Muscle layer of colon (tissue), 2 donors: Measurements from ENCODE around the gene BICRAL.
"Not testable (repeated sequence)": the region's sequence is repeated elsewhere in the genome, so short reads cannot be mapped to it uniquely, and the experiment has no call there.

Experiments
- H3K27ac ChIP-seq: one replicate; pipeline ENCODE4 v1.7.0; 2013; ENCODE audit warnings: low read depth, mild to moderate bottlenecking, low read length, moderate library complexity
- H3K27me3 ChIP-seq, 2 donors: one replicate each; pipeline ENCODE4 v1.7.0; 2013; ENCODE audit warnings: low read length in 2 of 2, mild to moderate bottlenecking in 2 of 2; ENCODE audit not compliant: insufficient read depth in 2 of 2, control insufficient read depth in 1 of 2
- H3K36me3 ChIP-seq: one replicate; pipeline ENCODE4 v1.7.0; 2013; ENCODE audit warnings: mild to moderate bottlenecking, low read length; ENCODE audit not compliant: insufficient read depth
- H3K4me1 ChIP-seq: one replicate; pipeline ENCODE4 v1.7.0; 2013; ENCODE audit warnings: mild to moderate bottlenecking, low read length; ENCODE audit not compliant: insufficient read depth
- H3K4me3 ChIP-seq, 2 donors: one replicate each; pipeline ENCODE4 v1.7.0; 2013; ENCODE audit warnings: low read length in 2 of 2, low read depth in 1 of 2, mild to moderate bottlenecking in 1 of 2, moderate library complexity in 1 of 2
- H3K9ac ChIP-seq: one replicate; pipeline ENCODE4 v1.7.0; 2013; ENCODE audit warnings: low read length
- H3K9me3 ChIP-seq: one replicate; pipeline ENCODE4 v1.7.0; 2013; ENCODE audit warnings: mild to moderate bottlenecking, low read length
- donor health status: abdominal sarcoma.
- donor health status: Adenocarcinoma of cecum.

Gene BICRAL

GRCh38 chr6:42769836-42770235 lies 12.0 kb upstream of the BICRAL start:
- no peak overlapping the region for H3K9ac ChIP-seq
- H3K4me1 ChIP-seq: no peaks in the 10 kb centered on the region

GRCh38 chr6:42771741-42772100 lies 10.1 kb upstream of the BICRAL start:
- H3K36me3 ChIP-seq: no peaks in the 10 kb centered on the region
- no peak overlapping the region for H3K4me3 ChIP-seq
- no peaks in the 10 kb centered on the region for H3K27me3 ChIP-seq
- H3K27ac ChIP-seq: no peak overlapping the region
- H3K9me3 ChIP-seq: no peaks in the 10 kb centered on the region
- H3K9ac ChIP-seq: no peak overlapping the region
- no peaks in the 10 kb centered on the region for H3K4me1 ChIP-seq

More at GRCh38 chr6:42769836-42770235, 12.0 kb upstream of the BICRAL start:
- Histone ChIP-seq H3K27me3 (no peaks in the 10 kb centered on the region), H3K27ac (no peak overlapping the region), H3K9me3 (no peaks in the 10 kb centered on the region), H3K4me3 (no peak overlapping the region), H3K36me3 (no peaks in the 10 kb centered on the region)

GRCh38 chr6:42774201-42774600 lies 7.7 kb upstream of the BICRAL start:
- no peaks in the 10 kb centered on the region for H3K4me1 ChIP-seq
- H3K9me3 ChIP-seq: no peaks in the 10 kb centered on the region
- H3K27ac ChIP-seq: no peak overlapping the region
- no peak overlapping the region for H3K9ac ChIP-seq
- H3K36me3 ChIP-seq: no peaks in the 10 kb centered on the region
- H3K27me3 ChIP-seq: no peaks in the 10 kb centered on the region
- H3K4me3 ChIP-seq: no peak overlapping the region

GRCh38 chr6:42774821-42775487 lies 6.9 kb upstream of the BICRAL start:
- H3K4me1 ChIP-seq, H3K36me3 ChIP-seq, H3K9ac ChIP-seq, H3K9me3 ChIP-seq, H3K27ac ChIP-seq, H3K4me3 ChIP-seq, H3K27me3 ChIP-seq: not testable (repeated sequence)

- H3K9ac ChIP-seq: no peak overlapping the region
- no peak overlapping the region for H3K27ac ChIP-seq
- no peaks in the 10 kb centered on the region for H3K9me3 ChIP-seq
- no peaks in the 10 kb centered on the region for H3K36me3 ChIP-seq
- peaks cover 9% of the 10 kb centered on the region for H3K4me1 ChIP-seq
- H3K4me3 ChIP-seq: no peak overlapping the region
- H3K27me3 ChIP-seq: no peaks in the 10 kb centered on the region
Observed at GRCh38 chr6:42777126-42777822, 4.6 kb upstream of the BICRAL start.

GRCh38 chr6:42778122-42778521 lies 3.7 kb upstream of the BICRAL start:
- Histone ChIP-seq H3K36me3 (no peaks in the 10 kb centered on the region), H3K4me1 (peaks cover 9% of the 10 kb centered on the region), H3K9me3 (no peaks in the 10 kb centered on the region), H3K4me3 (no peak overlapping the region), H3K27me3 (no peaks in the 10 kb centered on the region), H3K9ac (no peak overlapping the region), H3K27ac (no peak overlapping the region)

- no peak overlapping the region for H3K4me3 ChIP-seq
- H3K9ac ChIP-seq: no peak overlapping the region
- H3K27me3 ChIP-seq: no peaks in the 10 kb centered on the region
- H3K4me1 ChIP-seq: peaks cover 9% of the 10 kb centered on the region
- H3K36me3 ChIP-seq: no peaks in the 10 kb centered on the region
- no peaks in the 10 kb centered on the region for H3K9me3 ChIP-seq
- no peak overlapping the region for H3K27ac ChIP-seq
Observed at GRCh38 chr6:42779521-42779920, 2.3 kb upstream of the BICRAL start.

GRCh38 chr6:42781546-42781795 lies 381 bp upstream of the BICRAL start:
- no peaks in the 10 kb centered on the region for H3K9me3 ChIP-seq
- H3K9ac ChIP-seq: no peak overlapping the region
- no peaks in the 10 kb centered on the region for H3K27me3 ChIP-seq
- H3K4me3 ChIP-seq: peak overlapping the region in 1 of 2 donors; percentile 58
- peaks cover 25% of the 10 kb centered on the region for H3K4me1 ChIP-seq
- no peak overlapping the region for H3K27ac ChIP-seq
- H3K36me3 ChIP-seq: no peaks in the 10 kb centered on the region

GRCh38 chr6:42782689-42783176 lies 881 bp downstream of the BICRAL start:
- Histone ChIP-seq H3K9me3 (no peaks in the 10 kb centered on the region), H3K36me3 (no peaks in the 10 kb centered on the region), H3K9ac (peak overlapping the region; percentile 99), H3K4me3 (peak overlapping the region; percentile 81 to 87), H3K4me1 (peaks cover 37% of the 10 kb centered on the region), H3K27me3 (no peaks in the 10 kb centered on the region), H3K27ac (peak overlapping the region; percentile 98)

GRCh38 chr6:42783177-42783875 lies 1.5 kb downstream of the BICRAL start:
- no peaks in the 10 kb centered on the region for H3K9me3 ChIP-seq
- peak overlapping the region; percentile 98 for H3K27ac ChIP-seq
- peak overlapping the region; percentile 81 to 87 for H3K4me3 ChIP-seq
- peaks cover 1% of the 10 kb centered on the region for H3K36me3 ChIP-seq
- peak overlapping the region; percentile 99 for H3K9ac ChIP-seq
- no peaks in the 10 kb centered on the region for H3K27me3 ChIP-seq
- H3K4me1 ChIP-seq: peaks cover 39% of the 10 kb centered on the region

- peak overlapping the region; percentile 81 to 87 for H3K4me3 ChIP-seq
- H3K27me3 ChIP-seq: no peaks in the 10 kb centered on the region
- peaks cover 46% of the 10 kb centered on the region for H3K4me1 ChIP-seq
- H3K9ac ChIP-seq: peak overlapping the region; percentile 99
- peak overlapping the region; percentile 98 for H3K27ac ChIP-seq
- H3K9me3 ChIP-seq: no peaks in the 10 kb centered on the region
- peaks cover 6% of the 10 kb centered on the region for H3K36me3 ChIP-seq
Observed at GRCh38 chr6:42783876-42784642, 2.2 kb downstream of the BICRAL start.
